ENCODE measurements around the gene SPATA12.

Gene SPATA12, protein sequence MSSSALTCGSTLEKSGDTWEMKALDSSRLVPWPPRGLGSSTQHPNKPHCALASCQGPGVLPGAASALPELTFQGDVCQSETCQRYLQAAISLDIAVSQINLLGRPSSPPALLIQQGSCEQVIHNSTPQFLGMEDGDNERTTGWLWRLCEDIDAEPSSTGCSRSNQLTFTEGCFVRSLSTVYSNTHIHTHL

GRCh38 chr3:57060089-57060821 lies at the start of gene SPATA12:
SPATA12 (plus strand) TSS chr3:57060664; CDS start chr3:57073695, 13,031 bp downstream.
- H3K27ac ChIP-seq = no peak within 1 kb of the TSS
- DNase-seq (ENCODE audit: low read depth, low spot score) = no peak
- no peak within 1 kb of the TSS for H3K9ac ChIP-seq (ENCODE audit: insufficient read length)
- TF ChIP-seq EZH2 (IDR thresholded peaks at IDR 0.05) (no peak), FOXP2 (optimal IDR thresholded peaks at IDR 0.05; ENCODE audit: control extremely low read depth, extremely low read length, insufficient read depth) (no peak), POLR2AphosphoS5 (IDR thresholded peaks at IDR 0.05; ENCODE audit: borderline replicate concordance, low read depth, low read length) (no peak)
- no peaks in the 10 kb centered on the region for H3K36me3 ChIP-seq (ENCODE audit: insufficient read depth, low read length)
- H3K4me3 ChIP-seq = no peak within 1 kb of the TSS
- no peaks in the 10 kb centered on the region for H3K9me3 ChIP-seq (ENCODE audit: low read depth, low read length)

DNA sequence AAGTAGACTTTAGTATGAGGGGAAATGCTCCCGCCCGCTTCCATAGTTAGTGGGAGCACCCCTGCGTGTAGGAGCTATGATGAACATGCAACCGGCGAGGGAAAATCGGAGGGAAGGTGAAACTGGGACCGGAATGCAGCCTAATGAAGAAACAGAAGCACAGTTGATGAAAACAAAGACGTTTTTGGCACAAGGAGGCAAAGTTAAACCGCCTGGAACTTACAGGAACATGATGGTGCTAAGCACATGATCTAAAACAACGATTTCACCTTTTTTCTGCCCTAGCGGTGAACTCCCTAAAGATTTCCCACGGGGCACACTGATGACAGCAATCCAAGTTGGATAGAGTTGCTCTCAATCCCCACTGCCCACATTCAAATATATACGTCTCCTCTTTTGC lies 49.4 kb upstream of the SPATA12 start:
- Histone ChIP-seq H3K9ac (ENCODE audit: insufficient read length) (no peak overlapping the region), H3K4me3 (no peak overlapping the region), H3K36me3 (ENCODE audit: insufficient read depth, low read length) (no peaks in the 10 kb centered on the region), H3K9me3 (ENCODE audit: low read depth, low read length) (no peaks in the 10 kb centered on the region), H3K27ac (no peak overlapping the region)
- no peak for DNase-seq (ENCODE audit: low read depth, low spot score)
- TF ChIP-seq FOXP2 (optimal IDR thresholded peaks at IDR 0.05; ENCODE audit: control extremely low read depth, extremely low read length, insufficient read depth) (no peak), POLR2AphosphoS5 (IDR thresholded peaks at IDR 0.05; ENCODE audit: borderline replicate concordance, low read depth, low read length) (no peak), EZH2 (IDR thresholded peaks at IDR 0.05) (no peak)

DNA sequence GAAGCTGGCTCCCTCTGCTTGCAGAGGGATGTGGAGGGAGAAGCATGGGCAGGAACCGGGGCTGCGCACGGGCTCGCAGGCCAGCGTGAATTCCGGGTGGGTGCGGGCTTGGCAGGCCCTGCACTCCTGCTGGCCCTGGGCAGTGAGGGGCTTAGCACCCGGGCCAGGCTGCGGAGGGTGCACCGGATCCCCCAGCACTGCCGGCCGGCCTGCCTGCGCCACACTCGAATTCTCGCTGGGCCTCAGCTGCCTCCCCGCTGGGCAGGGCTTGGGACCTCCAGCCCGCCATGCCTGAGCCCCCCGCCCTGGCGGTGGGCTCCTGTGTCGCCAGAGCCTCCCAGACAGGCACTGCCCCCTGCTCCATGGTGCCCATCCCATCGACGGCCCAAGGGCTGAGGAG lies 47.6 kb upstream of the SPATA12 start:
- Histone ChIP-seq H3K27ac (no peak overlapping the region), H3K9ac (ENCODE audit: insufficient read length) (no peak overlapping the region), H3K9me3 (ENCODE audit: low read depth, low read length) (no peaks in the 10 kb centered on the region), H3K36me3 (ENCODE audit: insufficient read depth, low read length) (no peaks in the 10 kb centered on the region), H3K4me3 (no peak overlapping the region)
- no peak for TF ChIP-seq EZH2 (IDR thresholded peaks at IDR 0.05)
- TF ChIP-seq FOXP2 (optimal IDR thresholded peaks at IDR 0.05; ENCODE audit: control extremely low read depth, extremely low read length, insufficient read depth) = no peak
- no peak for TF ChIP-seq POLR2AphosphoS5 (IDR thresholded peaks at IDR 0.05; ENCODE audit: borderline replicate concordance, low read depth, low read length)
- DNase-seq (ENCODE audit: low read depth, low spot score) = no peak

- Histone ChIP-seq H3K9me3 (ENCODE audit: low read depth, low read length) (no peaks in the 10 kb centered on the region), H3K27ac (no peak overlapping the region), H3K4me3 (no peak overlapping the region), H3K9ac (ENCODE audit: insufficient read length) (no peak overlapping the region), H3K36me3 (ENCODE audit: insufficient read depth, low read length) (no peaks in the 10 kb centered on the region)
- TF ChIP-seq FOXP2 (optimal IDR thresholded peaks at IDR 0.05; ENCODE audit: control extremely low read depth, extremely low read length, insufficient read depth) (no peak), EZH2 (IDR thresholded peaks at IDR 0.05) (no peak), POLR2AphosphoS5 (IDR thresholded peaks at IDR 0.05; ENCODE audit: borderline replicate concordance, low read depth, low read length) (no peak)
- no peak for DNase-seq (ENCODE audit: low read depth, low spot score)
Observed at GRCh38 chr3:57015350-57015729, 45.1 kb upstream of the SPATA12 start.

GRCh38 chr3:57015912-57016311 lies 44.6 kb upstream of the SPATA12 start:
- Histone ChIP-seq H3K36me3 (ENCODE audit: insufficient read depth, low read length) (no peaks in the 10 kb centered on the region), H3K4me3 (no peak overlapping the region), H3K27ac (no peak overlapping the region), H3K9ac (ENCODE audit: insufficient read length) (no peak overlapping the region), H3K9me3 (ENCODE audit: low read depth, low read length) (no peaks in the 10 kb centered on the region)
- DNase-seq (ENCODE audit: low read depth, low spot score) = no peak
- TF ChIP-seq EZH2 (IDR thresholded peaks at IDR 0.05) (no peak), FOXP2 (optimal IDR thresholded peaks at IDR 0.05; ENCODE audit: control extremely low read depth, extremely low read length, insufficient read depth) (no peak), POLR2AphosphoS5 (IDR thresholded peaks at IDR 0.05; ENCODE audit: borderline replicate concordance, low read depth, low read length) (no peak)

GRCh38 chr3:57017459-57017845 lies 43.0 kb upstream of the SPATA12 start:
- no peak for TF ChIP-seq EZH2 (IDR thresholded peaks at IDR 0.05)
- no peak for TF ChIP-seq POLR2AphosphoS5 (IDR thresholded peaks at IDR 0.05; ENCODE audit: borderline replicate concordance, low read depth, low read length)
- no peak for TF ChIP-seq FOXP2 (optimal IDR thresholded peaks at IDR 0.05; ENCODE audit: control extremely low read depth, extremely low read length, insufficient read depth)
- no peaks in the 10 kb centered on the region for H3K36me3 ChIP-seq (ENCODE audit: insufficient read depth, low read length)
- no peaks in the 10 kb centered on the region for H3K9me3 ChIP-seq (ENCODE audit: low read depth, low read length)
- no peak overlapping the region for H3K27ac ChIP-seq
- no peak overlapping the region for H3K9ac ChIP-seq (ENCODE audit: insufficient read length)
- DNase-seq (ENCODE audit: low read depth, low spot score) = no peak
- no peak overlapping the region for H3K4me3 ChIP-seq

- Histone ChIP-seq H3K27ac (no peak overlapping the region), H3K9me3 (ENCODE audit: low read depth, low read length) (no peaks in the 10 kb centered on the region), H3K36me3 (ENCODE audit: insufficient read depth, low read length) (no peaks in the 10 kb centered on the region), H3K4me3 (no peak overlapping the region), H3K9ac (ENCODE audit: insufficient read length) (no peak overlapping the region)
- no peak for DNase-seq (ENCODE audit: low read depth, low spot score)
- TF ChIP-seq EZH2 (IDR thresholded peaks at IDR 0.05) = no peak
- no peak for TF ChIP-seq POLR2AphosphoS5 (IDR thresholded peaks at IDR 0.05; ENCODE audit: borderline replicate concordance, low read depth, low read length)
- TF ChIP-seq FOXP2 (optimal IDR thresholded peaks at IDR 0.05; ENCODE audit: control extremely low read depth, extremely low read length, insufficient read depth) = no peak
Observed at GRCh38 chr3:57018246-57018645, 42.2 kb upstream of the SPATA12 start.

GRCh38 chr3:57019057-57019456 lies 41.4 kb upstream of the SPATA12 start:
- no peak for DNase-seq (ENCODE audit: low read depth, low spot score)
- Histone ChIP-seq H3K36me3 (ENCODE audit: insufficient read depth, low read length) (no peaks in the 10 kb centered on the region), H3K27ac (no peak overlapping the region), H3K4me3 (no peak overlapping the region), H3K9me3 (ENCODE audit: low read depth, low read length) (no peaks in the 10 kb centered on the region), H3K9ac (ENCODE audit: insufficient read length) (no peak overlapping the region)
- TF ChIP-seq FOXP2 (optimal IDR thresholded peaks at IDR 0.05; ENCODE audit: control extremely low read depth, extremely low read length, insufficient read depth) = no peak
- TF ChIP-seq POLR2AphosphoS5 (IDR thresholded peaks at IDR 0.05; ENCODE audit: borderline replicate concordance, low read depth, low read length) = no peak
- no peak for TF ChIP-seq EZH2 (IDR thresholded peaks at IDR 0.05)
